Keratinocyte (primary cell): Measurements from ENCODE around the gene CHPT1.

Source experiments
- CTCF ChIP-seq, 3 experiments: IDR thresholded peaks in 1 of 3; conservative IDR thresholded peaks in 1 of 3; optimal IDR thresholded peaks in 1 of 3; 2 replicates in 2 of 3; 3 replicates in 1 of 3; pipeline versions ENCODE3 to v1.5.1; 2011; ENCODE audit warnings: low read length in 3 of 3, mild to moderate bottlenecking in 3 of 3, moderate library complexity in 2 of 3, control low read depth in 1 of 3, inconsistent platforms in 1 of 3; ENCODE audit not compliant: insufficient read depth in 2 of 3; ENCODE audit errors: extremely low read depth in 1 of 3
- EZH2 ChIP-seq: IDR thresholded peaks from one replicate; pipeline ENCODE4 v1.6.1; 2012; ENCODE audit warnings: inconsistent platforms, mild to moderate bottlenecking, low read length, moderate library complexity

GRCh38 chr12:101690544-101691098, 6.8 kb upstream of the CHPT1 start:
- TF ChIP-seq CTCF (optimal IDR thresholded peaks at IDR 0.05 in 1 of 3, IDR thresholded peaks at IDR 0.05 in 1 of 3, conservative IDR thresholded peaks at IDR 0.05 in 1 of 3; ENCODE audit: extremely low read depth in 1 of 3, insufficient read depth in 2 of 3, low read length in 3 of 3): no peak
- TF ChIP-seq EZH2: no peak
